TTC549 (cell line): ENCODE measurements around the gene ELN.
"Not testable (repeated sequence)": the region's sequence is repeated elsewhere in the genome, so short reads cannot be mapped to it uniquely, and the experiment has no call there.

Source experiments
- FAIRE-seq: peaks from 2 replicates; lab custom pipeline; 2012; peaks lifted over from hg19 to GRCh38; lab: Jason Lieb, UNC

Gene ELN

DNA sequence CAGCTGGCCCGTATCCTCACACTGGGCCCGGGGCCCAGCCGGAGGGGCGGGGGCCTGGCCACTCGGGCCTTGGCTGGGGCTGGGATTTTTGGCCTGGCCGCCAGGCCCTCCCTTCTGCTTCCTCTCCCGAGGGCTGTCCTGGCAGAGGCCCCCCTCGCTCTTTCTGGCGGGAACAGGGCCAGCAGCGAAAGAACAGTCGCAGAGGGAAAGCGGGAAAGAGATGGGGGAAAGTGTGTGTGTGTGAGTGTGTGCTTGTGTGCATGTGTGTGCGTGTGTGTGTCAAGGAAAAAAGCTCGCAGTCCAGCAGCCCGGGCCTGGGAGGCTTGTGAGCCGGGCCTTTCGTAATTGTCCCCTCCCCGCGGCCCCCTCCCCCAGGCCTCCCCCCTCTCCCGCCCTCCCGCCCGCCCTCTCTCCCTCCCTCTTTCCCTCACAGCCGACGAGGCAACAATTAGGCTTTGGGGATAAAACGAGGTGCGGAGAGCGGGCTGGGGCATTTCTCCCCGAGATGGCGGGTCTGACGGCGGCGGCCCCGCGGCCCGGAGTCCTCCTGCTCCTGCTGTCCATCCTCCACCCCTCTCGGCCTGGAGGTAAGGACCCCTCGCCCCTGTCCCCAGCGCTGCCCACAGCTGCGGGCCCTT is at the start of gene ELN:
Gene ELN (plus strand): TSS at position 491 of the 638 bp plus-strand sequence. CDS start 15 bp downstream, at position 506.
- FAIRE-seq, result no peak

DNA sequence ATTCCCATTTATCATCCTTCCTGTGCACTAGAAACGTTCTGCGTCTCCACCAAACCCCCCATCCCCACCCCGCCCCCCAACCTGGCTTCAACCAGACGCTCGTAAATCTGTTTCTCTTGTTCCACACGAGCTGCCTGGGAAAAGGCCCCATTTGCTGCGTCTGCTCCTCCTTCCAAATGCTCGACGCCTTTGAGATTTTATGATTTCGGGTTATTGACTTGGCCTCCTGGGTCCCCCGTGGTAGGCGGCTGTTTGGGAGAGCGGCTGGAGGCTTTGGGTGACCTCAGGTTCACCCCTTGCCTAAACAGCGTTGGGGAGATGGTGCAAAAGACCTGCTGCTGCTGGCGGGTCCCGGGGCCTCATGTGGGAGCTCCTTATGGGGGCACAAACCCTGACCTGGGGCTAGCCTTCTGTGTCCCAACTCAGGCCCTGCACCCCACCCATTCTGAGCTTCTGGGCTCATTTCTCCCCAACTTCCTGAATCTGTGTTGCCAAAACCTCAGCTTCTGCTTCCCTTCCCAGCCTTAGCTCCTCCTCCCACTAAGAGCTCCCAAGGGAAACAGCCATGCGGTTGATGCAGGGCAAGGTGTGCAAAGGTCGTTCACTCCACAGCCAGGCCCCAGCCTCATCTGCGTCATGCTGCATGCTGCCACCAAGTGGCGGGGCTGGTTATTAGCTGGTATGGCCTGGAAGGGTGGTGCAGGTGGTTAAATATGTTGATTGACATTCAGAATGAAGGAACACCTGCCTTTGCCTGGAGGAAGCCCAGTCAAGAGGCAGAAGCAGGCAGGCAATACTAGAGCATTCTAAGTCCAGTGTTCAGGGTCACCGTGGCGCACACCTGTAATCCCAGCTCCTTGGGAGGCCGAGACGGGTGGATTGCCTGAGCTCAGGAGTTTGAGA is 49.1 kb upstream of the ELN start:
- FAIRE-seq, result no peak

DNA sequence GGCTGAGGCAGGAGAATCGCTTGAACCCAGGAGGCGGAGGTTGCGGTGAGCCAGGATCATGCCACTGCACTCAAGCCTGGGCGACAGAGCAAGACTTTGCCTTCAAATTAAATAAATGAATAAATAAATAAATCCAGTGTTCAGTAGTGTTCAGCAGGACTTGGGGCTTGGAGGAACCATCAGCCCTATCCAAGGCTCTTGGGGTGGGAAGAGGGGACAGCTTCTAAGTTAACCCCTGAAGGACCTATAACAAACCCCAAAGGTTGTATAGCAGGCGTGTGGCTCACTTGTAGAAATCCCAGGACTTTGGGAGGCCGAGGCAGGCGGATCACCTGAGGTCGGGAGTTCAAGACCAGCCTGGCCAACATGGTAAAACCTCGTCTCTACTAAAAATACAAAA is 48.3 kb upstream of the ELN start:
- not testable (repeated sequence) for FAIRE-seq

DNA sequence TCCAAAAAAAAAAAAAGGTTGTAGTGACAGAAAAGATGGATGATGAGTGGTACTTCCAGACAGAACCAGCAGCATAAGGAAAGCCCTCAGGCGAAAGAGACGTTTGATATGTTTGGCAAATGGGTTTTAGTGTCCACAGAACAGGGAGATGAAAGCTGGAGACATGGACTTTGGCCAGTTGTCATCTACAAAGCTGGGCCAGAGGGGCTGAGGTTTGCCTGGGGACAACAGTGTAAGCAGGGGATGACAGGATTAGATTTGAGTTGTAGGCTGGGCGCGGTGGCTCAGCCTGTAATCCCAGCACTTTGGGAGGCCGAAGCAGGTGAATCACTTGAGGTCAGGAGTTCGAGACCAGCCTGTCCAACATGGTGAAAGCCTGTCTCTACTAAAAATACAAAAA is 47.8 kb upstream of the ELN start:
- FAIRE-seq, result no peak

DNA sequence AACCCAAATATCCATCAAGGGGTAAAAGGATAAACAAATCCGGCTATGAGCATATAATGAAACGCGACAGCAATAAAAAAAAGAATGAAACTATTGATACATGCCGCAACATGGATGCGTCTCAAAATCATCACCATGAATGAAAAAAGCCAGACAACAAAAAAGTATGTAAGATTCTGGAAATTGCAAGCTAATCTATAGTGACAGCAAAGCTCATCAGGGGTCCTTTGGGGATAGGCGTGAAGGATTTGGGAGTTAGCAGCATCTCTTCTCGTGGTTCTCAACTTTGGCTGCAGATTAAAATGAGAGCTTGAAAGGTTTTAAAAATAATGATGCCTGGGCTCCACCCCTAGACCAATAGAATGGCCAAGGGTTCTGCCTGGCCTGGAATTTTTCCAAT is 46.0 kb upstream of the ELN start:
- no peak for FAIRE-seq

DNA sequence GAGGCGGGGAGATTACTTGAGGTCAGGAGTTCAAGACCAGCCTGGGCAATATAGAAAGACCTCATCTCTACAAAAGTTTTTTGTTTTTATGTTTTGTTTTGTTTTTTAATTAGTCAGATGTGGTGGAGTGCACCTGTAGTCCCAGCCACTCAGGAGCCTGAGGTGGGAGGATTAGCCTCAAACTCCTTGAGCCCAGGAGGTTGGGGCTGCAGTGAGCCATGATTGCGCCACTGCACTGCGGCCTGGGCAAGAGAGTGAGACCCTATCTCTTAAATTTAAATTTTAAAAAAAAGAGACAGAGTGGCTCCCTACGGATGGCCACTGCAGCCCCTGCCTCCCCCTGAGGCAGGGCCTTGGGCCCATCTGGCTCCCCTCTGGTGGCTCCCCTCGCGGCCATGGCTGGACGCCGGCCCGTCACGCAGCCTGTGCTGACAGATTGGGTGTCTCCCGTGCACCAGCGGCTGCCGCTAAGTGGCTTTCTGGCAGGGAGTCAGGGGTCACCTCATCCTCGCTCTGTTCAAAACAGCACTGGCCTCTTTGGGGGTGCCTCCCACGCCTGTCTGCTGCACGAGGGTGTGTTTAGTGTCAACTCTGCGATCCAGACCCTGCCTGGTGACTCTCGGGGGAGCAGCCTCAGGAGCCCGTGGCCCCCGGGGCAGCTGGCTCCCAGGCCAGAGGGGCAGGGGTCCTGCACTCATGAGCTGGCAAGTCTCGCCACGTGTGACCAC is 44.4 kb upstream of the ELN start:
- no peak for FAIRE-seq

DNA sequence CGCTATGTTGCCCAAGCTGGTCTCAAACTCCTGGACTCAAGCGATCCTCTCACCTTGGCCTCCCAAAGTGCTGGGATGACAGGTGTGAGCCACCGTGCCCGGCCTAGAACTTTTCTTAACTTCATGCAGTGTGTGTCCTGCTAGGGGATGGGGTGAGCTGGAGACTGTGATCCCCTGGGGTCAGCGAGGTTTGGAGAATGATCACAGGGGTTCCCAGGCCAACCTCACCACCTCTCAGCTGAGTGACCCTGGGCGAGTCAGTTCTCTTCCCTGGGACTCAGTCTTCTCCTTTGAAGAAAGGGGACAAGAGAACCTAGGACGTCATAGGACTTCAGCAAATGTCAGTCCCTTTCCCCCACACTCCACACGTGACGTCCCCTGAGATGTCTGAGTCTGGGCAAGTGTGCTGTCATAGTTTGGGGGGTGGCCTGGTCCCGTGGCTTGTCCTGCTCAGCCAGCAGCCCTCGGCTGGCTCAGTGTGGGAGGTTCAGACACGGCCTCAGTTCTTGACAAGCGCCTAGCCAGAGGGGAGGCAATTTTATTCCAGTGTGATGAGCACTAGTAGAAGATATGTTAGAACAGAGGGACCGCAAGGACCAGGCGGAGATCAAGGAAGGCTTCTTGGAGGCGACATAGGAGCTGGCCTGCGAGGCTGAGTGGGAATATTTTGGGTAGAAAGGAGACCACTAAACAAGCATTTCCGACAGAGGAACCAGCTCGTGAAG is 43.3 kb upstream of the ELN start:
- FAIRE-seq, result no peak

DNA sequence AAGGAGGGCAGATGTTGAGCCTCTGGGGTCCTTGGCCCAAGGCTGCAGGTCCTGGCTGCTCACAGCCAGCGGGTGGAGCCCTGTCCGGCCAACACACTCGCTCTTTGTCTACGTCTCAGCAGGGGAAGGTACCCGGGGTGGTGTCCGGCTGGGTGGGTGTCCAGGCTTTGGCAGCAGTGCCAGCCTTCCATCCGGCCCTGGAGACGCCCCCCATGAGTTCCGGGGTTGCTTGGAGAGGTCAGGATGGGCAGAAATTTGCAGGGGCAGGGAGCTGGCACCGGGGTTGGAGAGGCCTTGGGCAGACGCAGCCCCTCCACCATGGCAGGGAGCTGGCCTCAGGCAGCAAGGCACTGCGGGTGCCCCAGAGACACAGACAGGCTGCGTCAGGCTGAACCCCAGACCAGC is 42.2 kb upstream of the ELN start:
- FAIRE-seq, result no peak

DNA sequence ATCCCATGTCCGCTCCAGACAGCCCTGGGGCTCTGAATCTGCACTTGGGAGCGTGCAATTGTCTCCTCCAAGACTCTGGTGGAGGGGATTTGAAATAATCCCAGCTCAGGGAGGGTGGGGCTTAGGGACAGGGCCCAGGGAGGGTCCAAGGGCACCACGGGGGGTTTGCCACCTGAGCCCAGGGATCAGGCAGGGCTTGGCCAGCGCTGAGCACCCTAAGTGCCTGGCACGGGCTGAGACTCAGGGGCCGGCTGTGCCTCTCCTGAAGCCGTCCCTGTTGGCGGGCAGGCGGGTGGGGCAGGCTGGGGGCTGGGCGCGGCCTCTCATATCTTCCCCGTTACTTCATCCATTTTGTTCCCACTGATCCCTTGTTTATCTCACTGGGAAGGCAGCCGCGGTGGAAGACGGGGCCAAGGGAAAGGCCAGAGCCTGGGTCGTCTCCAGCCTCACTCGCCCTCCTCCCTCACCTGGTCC is 41.8 kb upstream of the ELN start:
- FAIRE-seq, result no peak

DNA sequence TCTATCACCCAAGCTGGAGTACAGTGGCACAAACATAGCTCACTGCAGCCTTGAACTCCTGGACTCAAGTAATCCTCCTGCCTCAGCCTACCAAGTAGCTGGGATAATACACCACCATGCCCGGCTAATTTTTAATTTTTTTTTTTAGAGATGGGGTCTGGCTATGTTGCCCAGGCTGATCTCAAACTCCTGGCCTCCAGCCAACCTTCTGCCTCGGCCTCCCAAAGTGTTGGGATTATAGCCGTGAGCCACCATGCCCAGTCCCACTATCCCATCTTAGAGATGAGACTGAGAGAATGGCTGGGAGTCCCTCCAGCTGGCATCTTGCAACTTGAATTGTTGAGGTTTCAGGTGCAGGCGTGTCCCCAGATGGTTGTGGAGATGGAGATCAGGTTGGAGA is 40.7 kb upstream of the ELN start:
- no peak for FAIRE-seq

DNA sequence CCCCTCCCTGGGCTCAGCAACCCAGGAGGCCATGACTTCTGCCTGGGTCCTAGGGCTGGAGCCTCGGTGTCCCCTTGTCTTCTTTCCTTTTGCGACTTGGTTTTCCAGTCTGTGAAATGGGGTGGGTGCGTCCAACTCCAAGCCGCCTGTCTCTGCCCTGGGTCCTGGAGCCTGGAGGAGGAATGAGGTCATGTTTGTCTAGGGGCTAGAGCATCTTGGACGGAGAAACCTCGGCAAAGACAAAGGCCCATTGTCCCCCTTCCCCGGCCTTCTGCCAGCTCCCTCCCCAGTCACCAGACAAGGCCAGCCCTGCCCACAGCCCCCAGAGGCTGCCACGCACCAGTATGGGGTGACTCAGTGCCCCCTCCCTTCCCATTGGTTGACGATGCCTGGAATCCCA is 39.8 kb upstream of the ELN start:
- FAIRE-seq, result no peak

DNA sequence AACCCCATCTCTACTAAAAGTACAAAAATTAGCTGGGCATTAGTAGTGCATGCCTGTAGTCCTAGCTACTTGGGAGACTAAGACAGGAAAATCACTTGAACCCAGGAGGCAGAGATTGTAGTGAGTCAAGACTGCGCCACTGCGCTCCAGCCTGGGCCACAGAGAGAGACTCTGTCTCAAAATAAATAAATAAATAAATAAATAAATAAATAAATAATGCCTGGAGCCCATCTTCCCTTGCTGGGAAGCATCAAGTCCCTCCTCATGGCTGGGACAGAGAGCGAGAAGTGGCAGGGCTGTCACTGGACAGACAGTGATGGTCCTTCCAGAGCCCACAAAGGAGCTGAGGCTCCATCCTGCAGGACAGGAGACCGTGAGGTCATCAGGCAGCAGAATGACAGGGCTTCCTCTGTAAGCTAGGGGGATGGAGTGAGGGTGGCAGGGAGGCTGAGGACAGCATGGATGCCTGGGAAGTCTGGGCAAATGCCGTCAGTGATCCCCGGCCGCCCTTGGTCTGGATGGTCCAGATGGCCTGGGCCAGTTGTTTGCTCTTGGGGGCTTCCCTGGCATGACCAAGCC is 36.4 kb upstream of the ELN start:
- no peak for FAIRE-seq

DNA sequence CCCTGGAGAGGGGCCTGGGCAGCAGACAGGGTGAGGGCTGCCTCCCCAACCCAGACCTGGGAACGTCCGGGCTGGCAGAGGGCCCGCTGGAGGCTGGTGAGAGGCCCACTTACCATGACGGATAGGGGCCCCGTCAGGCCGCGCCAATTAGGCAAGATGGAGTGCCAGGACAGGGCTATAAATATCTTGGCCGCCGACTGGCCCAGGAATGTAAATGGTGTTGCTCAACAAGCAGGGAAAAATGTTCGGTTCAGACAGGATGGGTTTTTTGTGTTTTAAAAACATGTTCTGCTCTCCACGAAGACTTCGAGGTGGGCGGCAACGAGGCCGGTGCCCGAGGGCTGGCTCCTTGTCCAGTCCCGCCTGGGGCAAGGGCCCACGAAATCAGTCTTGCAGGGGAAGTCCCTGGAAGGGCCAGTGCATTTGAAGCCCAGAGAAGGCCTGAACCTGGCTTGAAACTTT is 35.8 kb upstream of the ELN start:
- no peak for FAIRE-seq

DNA sequence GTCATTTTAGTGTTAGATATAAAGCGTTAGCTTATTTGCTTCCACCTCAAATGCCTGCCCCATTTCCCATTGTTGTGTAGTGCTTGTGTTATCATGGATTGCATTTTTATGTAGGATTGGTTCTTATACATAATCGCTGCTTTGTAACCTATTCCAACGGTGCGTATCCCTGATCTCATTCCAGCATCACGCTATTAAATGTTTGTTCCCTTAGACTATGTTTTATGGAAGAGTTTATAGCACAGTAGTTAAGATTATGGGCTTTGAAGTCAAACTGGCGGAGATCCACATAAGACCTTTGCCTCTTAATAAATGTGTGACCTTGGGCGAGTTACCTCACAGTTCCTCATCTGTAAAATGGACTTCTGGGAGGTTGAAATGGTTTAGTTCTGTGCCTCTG is 34.0 kb upstream of the ELN start:
- FAIRE-seq, result no peak

DNA sequence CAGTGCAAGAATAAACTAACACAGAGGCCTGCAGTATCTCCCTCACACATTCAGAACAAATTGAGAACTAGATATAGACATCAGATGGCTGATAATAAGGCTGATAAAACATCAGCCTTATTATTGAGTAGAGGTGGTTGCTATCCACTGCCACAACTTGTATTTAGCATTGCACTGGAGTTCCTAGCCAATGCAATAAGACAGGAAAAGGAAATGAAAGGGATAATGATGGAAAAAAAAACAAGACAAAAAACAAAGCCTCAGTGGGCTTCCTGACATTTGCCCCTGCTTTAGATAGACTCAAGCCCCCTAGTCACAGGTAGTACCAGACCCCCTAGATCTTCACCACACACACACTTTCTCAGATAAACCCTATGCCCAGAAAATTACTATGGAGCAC is 33.2 kb upstream of the ELN start:
- FAIRE-seq, result no peak

DNA sequence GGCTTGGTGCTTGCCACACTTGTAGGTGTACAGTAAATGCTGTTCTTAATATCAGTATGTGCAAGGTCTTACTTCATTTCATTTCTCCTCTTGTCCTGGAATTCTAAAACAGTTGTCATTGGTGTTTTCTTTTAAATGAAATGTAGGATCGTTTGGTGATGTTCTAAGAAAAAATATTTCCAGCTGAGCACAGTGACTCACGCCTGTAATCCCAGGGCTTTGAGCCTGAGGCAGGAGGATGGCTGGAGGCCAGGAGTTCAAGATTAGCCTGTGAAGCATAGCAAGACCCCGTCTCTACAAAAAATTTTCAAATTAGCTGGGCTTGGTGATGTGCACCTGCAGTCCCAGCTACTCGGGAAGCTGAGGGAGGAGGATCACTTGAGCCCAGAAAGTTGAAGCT is 32.6 kb upstream of the ELN start:
- no peak for FAIRE-seq

DNA sequence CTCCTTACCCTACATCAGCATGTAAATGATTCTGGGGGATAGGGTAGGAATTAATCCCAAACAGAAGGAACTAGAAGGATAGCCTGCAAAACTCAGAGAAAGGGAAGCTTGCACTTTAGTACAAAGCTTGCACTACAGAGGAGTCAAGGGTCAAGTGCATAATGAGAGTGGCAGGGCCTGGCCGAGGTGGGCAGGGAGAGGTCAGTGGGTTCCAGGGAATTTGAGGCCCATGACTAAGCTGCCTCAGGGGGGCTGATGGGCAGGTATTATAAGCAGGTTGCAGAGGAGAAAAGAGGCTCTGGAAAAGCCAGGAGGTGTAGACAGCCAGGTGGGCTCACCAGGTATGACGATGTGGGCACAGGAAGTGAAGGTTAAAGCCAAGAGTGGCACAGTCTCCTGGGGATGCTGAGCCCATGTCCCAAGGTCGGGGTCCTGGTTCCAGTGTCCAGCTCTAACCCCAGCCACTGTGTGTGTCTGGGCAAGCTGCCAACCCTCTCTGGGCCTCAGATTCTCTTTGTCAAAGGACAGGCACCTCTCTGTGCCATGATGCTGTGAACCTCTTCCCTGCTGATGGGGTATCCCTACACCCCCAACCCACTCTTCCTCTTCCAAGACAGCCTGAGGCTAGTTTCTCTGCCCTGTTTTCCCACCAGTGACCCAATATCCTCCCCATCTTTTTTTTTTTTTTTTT is 32.0 kb upstream of the ELN start:
- no peak for FAIRE-seq

DNA sequence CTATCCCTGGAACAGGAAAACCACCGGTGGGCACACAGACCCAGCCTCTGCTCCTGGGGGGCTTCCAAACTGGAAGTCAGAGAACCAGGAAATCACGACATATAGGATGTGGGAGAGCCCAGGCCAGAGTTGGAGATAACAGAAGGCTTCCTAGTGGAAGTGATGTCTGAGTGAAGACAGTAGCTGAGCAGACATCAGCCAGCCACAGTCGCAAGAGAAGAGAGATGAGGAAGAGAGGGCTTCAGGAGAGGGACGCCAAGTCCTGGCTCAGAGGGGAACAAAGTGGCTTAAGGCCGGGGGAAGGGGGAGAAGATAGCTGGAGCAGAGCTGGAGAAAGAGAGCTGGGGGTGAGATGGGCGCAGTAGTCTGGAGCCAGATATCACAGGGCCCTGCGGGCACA is 30.9 kb upstream of the ELN start:
- FAIRE-seq, result no peak

DNA sequence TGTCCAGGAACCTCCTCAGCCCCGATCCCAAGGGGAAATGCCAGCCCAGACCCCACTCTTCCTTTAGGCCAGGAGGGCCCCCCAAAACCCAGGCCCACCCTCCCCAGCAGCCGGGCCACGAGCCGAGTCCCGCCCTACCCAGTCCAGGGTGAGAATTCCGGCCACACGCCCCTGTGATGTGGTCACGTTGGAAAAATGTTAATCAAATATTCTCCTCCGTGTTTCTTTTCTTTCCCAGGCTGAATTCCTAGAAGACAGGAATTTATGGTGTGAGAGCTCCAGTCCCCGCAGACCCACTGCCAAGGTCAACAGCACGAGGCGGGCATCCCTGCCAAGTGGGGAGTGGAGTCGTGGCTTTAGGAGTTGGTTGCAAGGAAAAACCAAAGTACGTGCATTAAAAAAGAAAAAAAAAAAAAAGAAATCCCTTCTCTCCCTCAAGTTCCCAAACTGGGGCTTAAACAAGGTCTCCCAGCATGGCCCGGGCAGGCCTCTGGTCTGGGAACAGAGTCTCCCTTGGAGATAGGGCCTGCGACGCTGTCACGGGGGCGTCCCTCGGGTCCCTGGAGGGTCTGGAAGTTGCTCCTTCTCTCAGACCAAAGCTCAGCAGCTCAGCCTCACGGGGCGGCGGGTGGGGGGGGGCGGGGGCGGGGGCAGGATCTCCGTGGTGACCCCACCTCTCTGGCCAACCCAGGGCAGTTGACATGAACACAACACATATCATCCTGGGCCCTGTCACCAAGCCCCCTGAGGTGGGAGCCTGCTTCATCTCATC is 28.1 kb upstream of the ELN start:
- FAIRE-seq, result no peak

DNA sequence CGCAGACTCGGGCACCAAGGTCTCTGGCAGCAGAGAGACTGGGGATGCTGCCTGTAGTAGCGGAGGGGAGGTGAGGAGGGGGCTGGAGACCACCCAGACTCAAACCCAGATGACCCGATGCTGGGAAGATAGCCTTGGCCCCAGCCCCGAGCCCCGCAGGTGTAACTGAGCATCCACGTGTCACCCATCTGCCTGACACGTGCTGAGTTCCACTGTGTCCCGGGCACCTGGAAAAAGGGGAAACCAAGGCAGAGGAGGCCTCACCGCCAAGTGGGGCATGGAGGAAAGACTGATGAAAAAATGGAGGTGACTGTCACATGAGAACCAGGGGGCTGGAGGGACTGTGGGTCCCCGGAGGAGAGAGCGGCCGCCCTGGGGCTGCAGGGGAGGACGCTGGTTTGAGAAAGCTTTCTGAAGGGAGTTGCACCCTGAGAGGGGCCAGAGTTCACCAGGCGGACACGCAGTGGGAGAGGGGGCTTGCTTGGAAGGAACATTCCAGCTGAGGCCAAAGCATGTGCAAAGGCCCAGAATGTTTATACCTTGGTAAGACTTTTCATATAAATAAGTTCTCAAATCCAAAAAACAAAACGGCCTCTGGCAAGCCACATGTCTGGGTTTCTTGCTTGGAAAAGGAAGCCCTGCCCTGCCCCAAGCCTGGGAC is 27.4 kb upstream of the ELN start:
- FAIRE-seq, result no peak
